SH-SY5Y (cell line): ENCODE data around the gene TRIB2.

Source experiments
- GATA2 ChIP-seq: IDR thresholded peaks from 2 replicates; pipeline ENCODE4 v1.6.1; 2011; ENCODE audit warnings: mild to moderate bottlenecking, low read depth, low read length
- GATA3 ChIP-seq: IDR thresholded peaks from 2 replicates; pipeline ENCODE4 v1.6.1; 2011; ENCODE audit warnings: low read depth, mild to moderate bottlenecking, low read length, moderate library complexity

GRCh38 chr2:12769492-12770105, 52.9 kb downstream of the TRIB2 start:
- TF ChIP-seq GATA2 (no peak), GATA3 (no peak)
